ENCODE measurements around the gene TMEM80. TPM values are rescaled to one million over a fixed set of nuclear protein-coding genes. Genes with fewer than 3 reads are reported as not detected.

The TMEM80 gene
- total and polyA plus RNA-seq, 9 of the 15 experiments (the other 6 are each of a cell fraction or from before 2014, with no cell fraction given), result 5.1 to 30.1 (median 12.4) TPM

DNA sequence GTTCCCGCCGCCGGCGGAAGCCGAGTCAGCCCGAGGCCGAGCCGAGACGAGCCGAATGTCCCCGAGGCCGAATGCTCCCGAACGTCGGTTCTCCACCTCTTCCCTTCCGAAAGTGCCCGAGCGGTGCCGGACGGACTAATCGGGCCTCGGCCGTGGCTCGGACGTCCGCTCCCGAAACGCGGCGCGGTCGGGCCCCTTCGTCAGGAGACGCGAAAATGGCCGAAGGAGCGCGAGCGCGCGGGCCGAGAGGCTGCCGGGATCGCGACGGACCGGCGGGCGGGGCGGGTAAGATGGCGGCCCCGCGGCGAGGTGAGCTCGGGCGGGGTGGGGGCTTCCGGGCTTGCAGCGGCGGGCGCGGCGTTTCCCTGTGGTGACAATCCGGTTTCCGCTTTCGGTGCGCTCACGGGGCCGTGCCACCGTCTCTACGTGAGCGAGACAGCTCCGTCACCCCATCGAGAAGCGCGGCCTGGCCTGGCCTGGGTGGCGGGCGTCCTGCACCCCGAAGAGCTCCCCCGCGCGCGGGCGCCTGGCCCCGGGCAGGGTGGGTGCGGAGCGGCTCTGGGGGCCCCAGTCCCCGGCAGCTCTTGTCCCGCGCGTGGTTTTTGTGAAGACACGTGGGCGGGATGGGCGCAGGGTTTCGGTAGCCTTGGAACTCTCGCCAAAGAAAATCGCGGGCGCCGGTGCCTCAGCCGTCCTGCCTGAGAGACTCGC lies at the start of gene TMEM80 (continued):
- TF ChIP-seq, protein P1, sequence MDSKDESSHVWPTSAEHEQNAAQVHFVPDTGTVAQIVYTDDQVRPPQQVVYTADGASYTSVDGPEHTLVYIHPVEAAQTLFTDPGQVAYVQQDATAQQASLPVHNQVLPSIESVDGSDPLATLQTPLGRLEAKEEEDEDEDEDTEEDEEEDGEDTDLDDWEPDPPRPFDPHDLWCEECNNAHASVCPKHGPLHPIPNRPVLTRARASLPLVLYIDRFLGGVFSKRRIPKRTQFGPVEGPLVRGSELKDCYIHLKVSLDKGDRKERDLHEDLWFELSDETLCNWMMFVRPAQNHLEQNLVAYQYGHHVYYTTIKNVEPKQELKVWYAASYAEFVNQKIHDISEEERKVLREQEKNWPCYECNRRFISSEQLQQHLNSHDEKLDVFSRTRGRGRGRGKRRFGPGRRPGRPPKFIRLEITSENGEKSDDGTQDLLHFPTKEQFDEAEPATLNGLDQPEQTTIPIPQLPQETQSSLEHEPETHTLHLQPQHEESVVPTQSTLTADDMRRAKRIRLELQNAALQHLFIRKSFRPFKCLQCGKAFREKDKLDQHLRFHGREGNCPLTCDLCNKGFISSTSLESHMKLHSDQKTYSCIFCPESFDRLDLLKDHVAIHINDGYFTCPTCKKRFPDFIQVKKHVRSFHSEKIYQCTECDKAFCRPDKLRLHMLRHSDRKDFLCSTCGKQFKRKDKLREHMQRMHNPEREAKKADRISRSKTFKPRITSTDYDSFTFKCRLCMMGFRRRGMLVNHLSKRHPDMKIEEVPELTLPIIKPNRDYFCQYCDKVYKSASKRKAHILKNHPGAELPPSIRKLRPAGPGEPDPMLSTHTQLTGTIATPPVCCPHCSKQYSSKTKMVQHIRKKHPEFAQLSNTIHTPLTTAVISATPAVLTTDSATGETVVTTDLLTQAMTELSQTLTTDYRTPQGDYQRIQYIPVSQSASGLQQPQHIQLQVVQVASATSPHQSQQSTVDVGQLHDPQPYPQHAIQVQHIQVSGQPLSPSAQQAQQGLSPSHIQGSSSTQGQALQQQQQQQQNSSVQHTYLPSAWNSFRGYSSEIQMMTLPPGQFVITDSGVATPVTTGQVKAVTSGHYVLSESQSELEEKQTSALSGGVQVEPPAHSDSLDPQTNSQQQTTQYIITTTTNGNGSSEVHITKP (IDR thresholded peaks at IDR 0.05; ENCODE audit: partially characterized antibody), result no peak
- TF ChIP-seq SRSF1 (IDR thresholded peaks at IDR 0.05; ENCODE audit: low read depth, low read length) (no peak), SRSF3 (IDR thresholded peaks at IDR 0.05; ENCODE audit: insufficient read depth, low read length) (no peak), ZNF445 (CRISPR knock-in tag; IDR thresholded peaks at IDR 0.05; ENCODE audit: low read depth) (no peak), ZNF830 (CRISPR knock-in tag; IDR thresholded peaks at IDR 0.05) (0 out of 2 replicates have a peak, but pooled peaks have one; percentile 38), MNT (conservative IDR thresholded peaks at IDR 0.05) (peak; percentile 61 to 90), LCOR (CRISPR knock-in tag; IDR thresholded peaks at IDR 0.05) (no peak), HOXB6 (CRISPR knock-in tag; IDR thresholded peaks at IDR 0.05; ENCODE audit: borderline replicate concordance) (no peak), ZNF707 (CRISPR knock-in tag; conservative IDR thresholded peaks at IDR 0.05) (no peak), PHTF2 (CRISPR knock-in tag; IDR thresholded peaks at IDR 0.05) (no peak), TGIF2 (CRISPR knock-in tag; IDR thresholded peaks at IDR 0.05) (no peak), BRD4 (IDR thresholded peaks at IDR 0.05) (no peak), GTF2F1 (IDR thresholded peaks at IDR 0.05; ENCODE audit: low read depth, low read length) (no peak), CTCF (IDR thresholded peaks at IDR 0.05 in 2 of 3, conservative IDR thresholded peaks at IDR 0.05 in 1 of 3; ENCODE audit: insufficient read depth in 2 of 3, low read depth in 1 of 3, low read length in 3 of 3) (no peak), ZNF133 (CRISPR knock-in tag; IDR thresholded peaks at IDR 0.05) (no peak), NCOA2 (IDR thresholded peaks at IDR 0.05; ENCODE audit: partially characterized antibody in 2 of 2) (no peak)
- TF ChIP-seq, protein P2, sequence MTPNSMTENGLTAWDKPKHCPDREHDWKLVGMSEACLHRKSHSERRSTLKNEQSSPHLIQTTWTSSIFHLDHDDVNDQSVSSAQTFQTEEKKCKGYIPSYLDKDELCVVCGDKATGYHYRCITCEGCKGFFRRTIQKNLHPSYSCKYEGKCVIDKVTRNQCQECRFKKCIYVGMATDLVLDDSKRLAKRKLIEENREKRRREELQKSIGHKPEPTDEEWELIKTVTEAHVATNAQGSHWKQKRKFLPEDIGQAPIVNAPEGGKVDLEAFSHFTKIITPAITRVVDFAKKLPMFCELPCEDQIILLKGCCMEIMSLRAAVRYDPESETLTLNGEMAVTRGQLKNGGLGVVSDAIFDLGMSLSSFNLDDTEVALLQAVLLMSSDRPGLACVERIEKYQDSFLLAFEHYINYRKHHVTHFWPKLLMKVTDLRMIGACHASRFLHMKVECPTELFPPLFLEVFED (CRISPR knock-in tag; conservative IDR thresholded peaks at IDR 0.05), result no peak
- TF ChIP-seq, protein P3, sequence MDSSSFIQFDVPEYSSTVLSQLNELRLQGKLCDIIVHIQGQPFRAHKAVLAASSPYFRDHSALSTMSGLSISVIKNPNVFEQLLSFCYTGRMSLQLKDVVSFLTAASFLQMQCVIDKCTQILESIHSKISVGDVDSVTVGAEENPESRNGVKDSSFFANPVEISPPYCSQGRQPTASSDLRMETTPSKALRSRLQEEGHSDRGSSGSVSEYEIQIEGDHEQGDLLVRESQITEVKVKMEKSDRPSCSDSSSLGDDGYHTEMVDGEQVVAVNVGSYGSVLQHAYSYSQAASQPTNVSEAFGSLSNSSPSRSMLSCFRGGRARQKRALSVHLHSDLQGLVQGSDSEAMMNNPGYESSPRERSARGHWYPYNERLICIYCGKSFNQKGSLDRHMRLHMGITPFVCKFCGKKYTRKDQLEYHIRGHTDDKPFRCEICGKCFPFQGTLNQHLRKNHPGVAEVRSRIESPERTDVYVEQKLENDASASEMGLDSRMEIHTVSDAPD (CRISPR knock-in tag; IDR thresholded peaks at IDR 0.05), result no peak
